IMR-90 (cell line): Measurements from ENCODE around the gene PRKCSH. TPM values are rescaled to one million over a fixed set of nuclear protein-coding genes. Genes with fewer than 3 reads are reported as not detected.

Source experiments
- ATAC-seq: fragments of 200-7000 bp; cut with Tn5 transposase; 2 replicates; pipeline ENCODE4 v1.9.1; 2020; ENCODE audit warnings: low read depth, mild to moderate bottlenecking, moderate library complexity
- BruUV-seq: library from RNA; stranded (reverse); fragments of 400-500 nt; replicated peaks from 2 replicates; lab custom pipeline; 2021; lab: Mats Ljungman, UMichigan
- CTCF ChIA-PET: fragments of 300-600 bp; formaldehyde crosslinking; extraction: SDS; loops from one replicate; lab custom pipeline; 2021; ENCODE audit warnings: antibody characterized with exemption; lab: Yijun Ruan, JAX
- POLR2A ChIA-PET: fragments of 300-600 bp; sonication (Branson Sonifier 250); formaldehyde crosslinking; loops from one replicate; lab custom pipeline; 2022; ENCODE audit warnings: antibody characterized with exemption; ENCODE audit not compliant: unreplicated experiment; lab: Charles Lee
- DNase-seq: peaks from one replicate; pipeline ENCODE4 v3.0.0; 2013
- H2AFZ ChIP-seq: replicated peaks from 2 replicates; pipeline ENCODE3; 2013; ENCODE audit warnings: low read length, mild to moderate bottlenecking; ENCODE audit not compliant: poor library complexity
- H2AK5ac ChIP-seq: 2 replicates; pipeline ENCODE4 v1.6.1; 2013; ENCODE audit warnings: low read depth, low read length, inconsistent platforms
- H2AK9ac ChIP-seq: replicated peaks from 2 replicates; pipeline ENCODE3; 2013; ENCODE audit warnings: mild to moderate bottlenecking, low read depth, low read length, moderate library complexity; ENCODE audit not compliant: poor library complexity
- H2BK120ac ChIP-seq: 2 replicates; pipeline ENCODE4 v1.6.1; 2013; ENCODE audit warnings: low read depth, low read length, inconsistent platforms
- H2BK15ac ChIP-seq: 3 replicates; pipeline ENCODE4 v1.6.1; 2013; ENCODE audit warnings: low read depth, low read length, inconsistent platforms
- H2BK20ac ChIP-seq: 2 replicates; pipeline ENCODE4 v1.6.1; 2013; ENCODE audit warnings: low read depth, mild to moderate bottlenecking, inconsistent platforms, low read length, moderate library complexity
- H2BK5ac ChIP-seq: 2 replicates; pipeline ENCODE4 v1.6.1; 2013; ENCODE audit warnings: mild to moderate bottlenecking, low read depth, low read length, inconsistent platforms; ENCODE audit not compliant: poor library complexity, severe bottlenecking
- H3K14ac ChIP-seq: replicated peaks from 2 replicates; pipeline ENCODE4 v1.6.1; 2013; ENCODE audit warnings: low read depth, low read length, inconsistent platforms
- H3K18ac ChIP-seq: 2 replicates; pipeline ENCODE4 v1.6.1; 2013; ENCODE audit warnings: low read depth, low read length, control low read depth
- H3K23ac ChIP-seq: 2 replicates; pipeline ENCODE4 v1.6.1; 2013; ENCODE audit warnings: low read depth, low read length, inconsistent platforms
- H3K27ac ChIP-seq: 2 replicates; pipeline ENCODE4 v1.5.1; 2013; ENCODE audit warnings: mild to moderate bottlenecking, control low read depth, low read length; ENCODE audit not compliant: insufficient read depth
- H3K27me3 ChIP-seq: 2 replicates; pipeline ENCODE4 v1.6.1; 2013; ENCODE audit warnings: low read length; ENCODE audit not compliant: control insufficient read depth, insufficient read depth
- H3K36me3 ChIP-seq: 2 replicates; pipeline ENCODE4 v1.6.1; 2013; ENCODE audit warnings: low read length, mixed read lengths; ENCODE audit not compliant: control insufficient read depth, insufficient read depth
- H3K4ac ChIP-seq: 2 replicates; pipeline ENCODE4 v1.6.1; 2013; ENCODE audit warnings: low read depth, low read length, inconsistent platforms
- H3K4me1 ChIP-seq: 2 replicates; pipeline ENCODE4 v1.6.1; 2013; ENCODE audit warnings: low read length, mixed read lengths; ENCODE audit not compliant: control insufficient read depth, insufficient read depth
- H3K4me2 ChIP-seq: 2 replicates; pipeline ENCODE4 v1.6.1; 2013; ENCODE audit warnings: low read depth, mild to moderate bottlenecking, control low read depth, low read length, moderate library complexity
- H3K4me3 ChIP-seq: 2 replicates; pipeline ENCODE4 v1.5.1; 2013; ENCODE audit warnings: low read depth, mild to moderate bottlenecking, control low read depth, low read length, moderate library complexity; ENCODE audit not compliant: insufficient read depth
- H3K56ac ChIP-seq: 2 replicates; pipeline ENCODE4 v1.6.1; 2013; ENCODE audit warnings: low read length, inconsistent platforms; ENCODE audit not compliant: insufficient read depth; ENCODE audit errors: extremely low read depth
- H3K79me1 ChIP-seq, 2 experiments: 2 replicates each; pipeline ENCODE4 v1.6.1; 2013; ENCODE audit warnings: low read length in 2 of 2, inconsistent platforms in 1 of 2, low read depth in 1 of 2
- H3K9ac ChIP-seq: 2 replicates; pipeline ENCODE4 v1.6.1; 2013; ENCODE audit warnings: low read depth, low read length, control low read depth
- H3K9me1 ChIP-seq: 2 replicates; pipeline ENCODE4 v1.6.1; 2013; ENCODE audit warnings: low read length, inconsistent platforms; ENCODE audit not compliant: insufficient read depth
- H3K9me3 ChIP-seq: 2 replicates; pipeline ENCODE4 v1.6.1; 2013; ENCODE audit warnings: low read length; ENCODE audit not compliant: control insufficient read depth, insufficient read depth
- H4K20me1 ChIP-seq: 2 replicates; pipeline ENCODE4 v1.6.1; 2013; ENCODE audit warnings: low read length, inconsistent platforms; ENCODE audit not compliant: insufficient read depth
- H4K5ac ChIP-seq: 2 replicates; pipeline ENCODE4 v1.6.1; 2013; ENCODE audit warnings: mild to moderate bottlenecking, low read depth, low read length, control low read depth
- H4K8ac ChIP-seq, 2 experiments: 2 replicates each; pipeline ENCODE4 v1.6.1; 2013; ENCODE audit warnings: low read depth in 2 of 2, low read length in 2 of 2, control low read depth in 1 of 2, inconsistent platforms in 1 of 2
- H4K91ac ChIP-seq: 2 replicates; pipeline ENCODE4 v1.6.1; 2013; ENCODE audit warnings: low read depth, low read length, inconsistent platforms; ENCODE audit not compliant: insufficient read depth
- CEBPB ChIP-seq: IDR thresholded peaks from 2 replicates; pipeline ENCODE4 v1.6.1; 2012; ENCODE audit warnings: low read depth, low read length, improper control_type of control experiment
- CHD1 ChIP-seq: IDR thresholded peaks from 2 replicates; pipeline ENCODE4 v1.6.1; 2012; ENCODE audit warnings: low read depth, low read length, improper control_type of control experiment
- CTCF ChIP-seq: conservative IDR thresholded peaks from 2 replicates; pipeline ENCODE4 v1.5.1; 2012; ENCODE audit warnings: mild to moderate bottlenecking, low read depth, low read length, improper control_type of control experiment
- MAFK ChIP-seq: IDR thresholded peaks from 2 replicates; pipeline ENCODE4 v1.6.1; 2012; ENCODE audit warnings: low read depth, low read length, improper control_type of control experiment
- MAZ ChIP-seq: IDR thresholded peaks from 2 replicates; pipeline ENCODE4 v1.6.1; 2012; ENCODE audit warnings: low read depth, mild to moderate bottlenecking, low read length, improper control_type of control experiment, moderate library complexity, borderline replicate concordance
- MXI1 ChIP-seq: IDR thresholded peaks from 2 replicates; pipeline ENCODE4 v1.6.1; 2012; ENCODE audit warnings: low read depth, mild to moderate bottlenecking, low read length, moderate library complexity, borderline replicate concordance
- NFE2L2 ChIP-seq: fragments of 150-350 bp; IDR thresholded peaks from 2 replicates; pipeline ENCODE4 v1.6.1; 2016; ENCODE audit warnings: low read depth, mild to moderate bottlenecking, low read length
- POLR2A ChIP-seq: IDR thresholded peaks from 2 replicates; pipeline ENCODE4 v1.6.1; 2012; ENCODE audit warnings: mild to moderate bottlenecking, low read depth, low read length
- RCOR1 ChIP-seq: IDR thresholded peaks from 2 replicates; pipeline ENCODE4 v1.6.1; 2012; ENCODE audit warnings: mild to moderate bottlenecking, low read length, improper control_type of control experiment; ENCODE audit not compliant: insufficient replicate concordance
- SMC3 ChIP-seq: fragments of 150-350 bp; IDR thresholded peaks from 2 replicates; pipeline ENCODE4 v1.6.1; 2016; ENCODE audit warnings: low read depth, mild to moderate bottlenecking, antibody characterized with exemption, low read length, moderate library complexity
- USF2 ChIP-seq: fragments of 150-350 bp; IDR thresholded peaks from 2 replicates; pipeline ENCODE4 v1.6.1; 2017; ENCODE audit warnings: mild to moderate bottlenecking, antibody characterized with exemption, low read length, low read depth
- WGBS, 2 experiments: methylation state at CpG; one replicate each; pipeline versions ENCODE4 v1.1.5 to v1.1.7; 2013; ENCODE audit warnings: missing lambda C conversion rate in 2 of 2; ENCODE audit not compliant: insufficient read length in 1 of 2; ENCODE audit errors: extremely low coverage in 2 of 2; 5-methylcytosine and 5-hydroxymethylcytosine counted together
- dilution Hi-C: fragments of 300-500 bp; cut with HindIII; formaldehyde crosslinking; loops from one replicate; pipeline ENCODE4 v1.14.3; 2018; ENCODE audit warnings: low sequenced_read_pairs; ENCODE audit not compliant: unreplicated experiment
- in situ Hi-C: fragments of 300-500 bp; cut with MboI; formaldehyde crosslinking; loops from 3 replicates; pipeline ENCODE4 v1.14.3; 2019; ENCODE audit warnings: low sequenced_read_pairs, inconsistent platforms, mixed read lengths
- intact Hi-C: fragments of 100-400 bp; cut with micrococcal nuclease; formaldehyde crosslinking; loops from 2 replicates; pipeline ENCODE4 v1.10.0; 2022
- polyA plus RNA-seq, 3 experiments: library from polyadenylated mRNA; depleted of rRNA; stranded (reverse); fragments of >200 nt; gene quantifications; 2 replicates each; pipeline ENCODE4 v1.2.3, GENCODE V29; 2012; ENCODE audit warnings: low replicate concordance in 1 of 3
- total RNA-seq: library from RNA; depleted of rRNA; stranded (reverse); fragments of >200 nt; gene quantifications from 2 replicates; pipeline ENCODE4 v1.2.3, GENCODE V29; 2012

The PRKCSH gene
- total and polyA plus RNA-seq, 2 of the 4 experiments (the other 2 are of a cell fraction): 36.0 to 252 TPM

- Histone ChIP-seq H2AFZ (no peak overlapping the region), H2BK15ac (no peak overlapping the region), H3K23ac (no peak overlapping the region), H3K36me3 (no peaks in the 10 kb centered on the region), H4K5ac (no peak overlapping the region), H3K56ac (no peak overlapping the region), H4K20me1 (no peaks in the 10 kb centered on the region), H3K79me1 (no peaks in the 10 kb centered on the region), H3K9me1 (no peaks in the 10 kb centered on the region), H3K4ac (no peak overlapping the region), H3K4me3 (no peak overlapping the region), H3K9me3 (no peaks in the 10 kb centered on the region), H3K27ac (no peak overlapping the region), H2BK5ac (no peak overlapping the region), H3K14ac (no peak overlapping the region), H3K18ac (no peak overlapping the region), H4K8ac (no peak overlapping the region), H3K4me2 (no peak overlapping the region), H4K91ac (no peak overlapping the region), H2BK120ac (no peak overlapping the region), H2BK20ac (no peak overlapping the region), H2AK9ac (no peak overlapping the region), H3K4me1 (peaks cover 2% of the 10 kb centered on the region; the same call in 1 of the 2 replicates), H3K27me3 (peaks cover 11% of the 10 kb centered on the region), H3K9ac (no peak overlapping the region), H2AK5ac (no peak overlapping the region)
- dilution Hi-C loops (no loop called here), in situ Hi-C loops (no loop called here), intact Hi-C loops (loop anchor here (1.0 kb wide), 1 partner anchor 16 kb away; no protein-coding TSS in a partner anchor)
- WGBS, 2 experiments: 83% methylated on average over 1 of the region's 2 CpGs; no CpG with 5 or more reads in 1 of the 2 experiments
- ChIA-PET POLR2A (no interaction called here), CTCF (no interaction called here)
- TF ChIP-seq POLR2A (no peak), MXI1 (no peak), SMC3 (no peak), USF2 (no peak), MAZ (no peak), CEBPB (no peak), NFE2L2 (no peak), CTCF (no peak), RCOR1 (no peak), CHD1 (no peak), MAFK (no peak)
- ATAC-seq: no peak
- BruUV-seq: no TSS peak
- no peak for DNase-seq
These were observed 20.9 kb upstream of the PRKCSH start for GRCh38 chr19:11414544-11414943.
